Skeletal muscle cell (primary cell): ENCODE measurements around the gene SYNE3.
"Not testable (repeated sequence)": the region's sequence is repeated elsewhere in the genome, so short reads cannot be mapped to it uniquely, and the experiment has no call there.

Source experiments
- DNase-seq: peaks from one replicate; pipeline ENCODE4 v3.0.0-alpha.2; 2010; ENCODE audit warnings: low read depth
- H3K4me3 ChIP-seq: 2 replicates; pipeline ENCODE4 v1.5.1; 2011; ENCODE audit warnings: low read depth, mild to moderate bottlenecking, control low read depth, low read length, moderate library complexity

The SYNE3 gene

GRCh38 chr14:95510344-95510743 is 6.1 kb downstream of the SYNE3 start:
- DNase-seq, H3K4me3 ChIP-seq: not testable (repeated sequence)

GRCh38 chr14:95509495-95509894 is 7.0 kb downstream of the SYNE3 start:
- DNase-seq: no peak
- H3K4me3 ChIP-seq: no peak overlapping the region

GRCh38 chr14:95508377-95508776 is 8.1 kb downstream of the SYNE3 start:
- H3K4me3 ChIP-seq: no peak overlapping the region
- DNase-seq: no peak

GRCh38 chr14:95507701-95508103 is 8.7 kb downstream of the SYNE3 start:
- H3K4me3 ChIP-seq: no peak overlapping the region
- DNase-seq: no peak

- H3K4me3 ChIP-seq: no peak overlapping the region
- peak; percentile 63 for DNase-seq
Observed at GRCh38 chr14:95507174-95507573, 9.3 kb downstream of the SYNE3 start.

GRCh38 chr14:95505030-95505589 is 11.3 kb downstream of the SYNE3 start:
- no peak for DNase-seq
- no peak overlapping the region for H3K4me3 ChIP-seq

GRCh38 chr14:95504135-95505029 is 12.1 kb downstream of the SYNE3 start:
- DNase-seq: peak; percentile 43
- H3K4me3 ChIP-seq: no peak overlapping the region

- no peak overlapping the region for H3K4me3 ChIP-seq
- DNase-seq: no peak
Observed at GRCh38 chr14:95503365-95504134, 12.9 kb downstream of the SYNE3 start.

- no peak overlapping the region for H3K4me3 ChIP-seq
- DNase-seq: no peak
Observed at GRCh38 chr14:95502381-95502950, 14.0 kb downstream of the SYNE3 start.

GRCh38 chr14:95500772-95501401 is 15.6 kb downstream of the SYNE3 start:
- DNase-seq: no peak

GRCh38 chr14:95500201-95500681 is 16.2 kb downstream of the SYNE3 start:
- H3K4me3 ChIP-seq: no peak overlapping the region
- DNase-seq: no peak

More at GRCh38 chr14:95500772-95501401, 15.6 kb downstream of the SYNE3 start:
- no peak overlapping the region for H3K4me3 ChIP-seq

GRCh38 chr14:95499354-95499750 is 17.1 kb downstream of the SYNE3 start:
- no peak for DNase-seq
- H3K4me3 ChIP-seq: no peak overlapping the region

- no peak overlapping the region for H3K4me3 ChIP-seq
- no peak for DNase-seq
Observed at GRCh38 chr14:95498622-95499353, 17.7 kb downstream of the SYNE3 start.

- H3K4me3 ChIP-seq: no peak overlapping the region
- no peak for DNase-seq
Observed at GRCh38 chr14:95497561-95498011, 18.9 kb downstream of the SYNE3 start.

- no peak overlapping the region for H3K4me3 ChIP-seq
- DNase-seq: no peak
Observed at GRCh38 chr14:95496690-95497259, 19.7 kb downstream of the SYNE3 start.

- no peak for DNase-seq
Observed at GRCh38 chr14:95496111-95496681, 20.3 kb downstream of the SYNE3 start.

GRCh38 chr14:95495538-95496025 is 20.9 kb downstream of the SYNE3 start:
- no peak for DNase-seq
- no peak overlapping the region for H3K4me3 ChIP-seq

More at GRCh38 chr14:95496111-95496681, 20.3 kb downstream of the SYNE3 start:
- H3K4me3 ChIP-seq: no peak overlapping the region

GRCh38 chr14:95495076-95495475 is 21.4 kb downstream of the SYNE3 start:
- no peak for DNase-seq
- no peak overlapping the region for H3K4me3 ChIP-seq
